GM12873 (cell line): ENCODE measurements around the gene AFF2.

Source experiments
- CTCF ChIP-seq: IDR thresholded peaks from 2 replicates; pipeline ENCODE4 v1.5.1; 2012; ENCODE audit warnings: low read depth, mild to moderate bottlenecking, moderate library complexity, low read length, control low read depth; ENCODE audit not compliant: insufficient read depth; ENCODE audit errors: missing control alignments

AFF2 gene

GRCh38 chrX:148568763-148569162 is 68.3 kb downstream of the AFF2 start:
- no peak for TF ChIP-seq CTCF

- TF ChIP-seq CTCF = no peak
These were observed 71.9 kb downstream of the AFF2 start for GRCh38 chrX:148572337-148572736.

GRCh38 chrX:148573119-148573518 is 72.7 kb downstream of the AFF2 start:
- peak; percentile 12 for TF ChIP-seq CTCF

- no peak for TF ChIP-seq CTCF
These were observed 74.0 kb downstream of the AFF2 start for GRCh38 chrX:148574237-148574973.

- no peak for TF ChIP-seq CTCF
These were observed 76.0 kb downstream of the AFF2 start for GRCh38 chrX:148576396-148576795.

GRCh38 chrX:148577741-148578140 is 77.3 kb downstream of the AFF2 start:
- no peak for TF ChIP-seq CTCF

GRCh38 chrX:148580016-148580415 is 79.6 kb downstream of the AFF2 start:
- no peak for TF ChIP-seq CTCF
